NCI-H2227 (cell line): ENCODE results near the gene SPATA31D1.

Experiments
- DNase-seq: peaks from one replicate; lab custom pipeline; 2025; ENCODE audit not compliant: unreplicated experiment; lab: John Stamatoyannopoulos, UW

SPATA31D1 gene

DNA sequence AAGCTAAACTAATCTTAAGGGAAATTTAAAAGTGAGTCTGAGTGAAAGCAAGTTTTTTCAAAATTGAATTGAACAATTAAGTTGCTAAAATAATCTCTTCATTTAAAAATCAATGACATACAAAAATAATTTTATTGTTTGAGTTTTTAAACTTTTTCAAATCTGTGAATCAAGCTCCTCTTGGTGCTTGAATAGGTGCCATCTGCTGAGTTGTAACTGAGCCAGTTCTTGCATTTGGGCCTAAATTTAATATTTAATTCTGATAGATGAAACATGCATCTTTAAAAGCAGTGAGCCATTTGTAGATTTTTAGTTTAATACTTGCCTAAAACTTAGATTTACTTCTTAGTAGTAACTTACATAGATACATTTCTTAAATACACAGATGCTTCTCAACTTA, 31.8 kb downstream of the SPATA31D1 start:
- no peak for DNase-seq

- no peak for DNase-seq
Measured at GRCh38 chr9:82021198-82021597, 32.6 kb downstream of the SPATA31D1 start.

GRCh38 chr9:82022121-82022520, 33.5 kb downstream of the SPATA31D1 start:
- no peak for DNase-seq

DNA sequence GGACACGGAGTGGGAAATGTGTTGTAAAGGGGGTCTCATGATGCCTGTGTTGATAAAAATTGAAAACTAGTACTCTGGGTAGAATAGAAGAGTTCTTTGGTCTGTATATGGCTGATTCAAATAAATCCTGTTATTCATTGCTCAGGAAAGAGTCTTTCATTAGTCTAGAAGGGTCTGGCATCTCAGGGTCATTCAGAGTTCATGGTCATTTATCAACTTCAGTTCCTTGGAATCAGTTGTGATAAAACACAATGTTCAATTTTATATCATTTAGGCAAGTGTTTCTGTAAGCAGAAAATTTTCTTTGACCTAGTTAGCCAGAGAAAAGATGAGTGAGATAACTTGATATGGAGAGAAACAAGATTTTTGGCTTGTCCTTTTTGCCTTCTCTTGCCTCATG, 36.3 kb downstream of the SPATA31D1 start:
- DNase-seq, result no peak

DNA sequence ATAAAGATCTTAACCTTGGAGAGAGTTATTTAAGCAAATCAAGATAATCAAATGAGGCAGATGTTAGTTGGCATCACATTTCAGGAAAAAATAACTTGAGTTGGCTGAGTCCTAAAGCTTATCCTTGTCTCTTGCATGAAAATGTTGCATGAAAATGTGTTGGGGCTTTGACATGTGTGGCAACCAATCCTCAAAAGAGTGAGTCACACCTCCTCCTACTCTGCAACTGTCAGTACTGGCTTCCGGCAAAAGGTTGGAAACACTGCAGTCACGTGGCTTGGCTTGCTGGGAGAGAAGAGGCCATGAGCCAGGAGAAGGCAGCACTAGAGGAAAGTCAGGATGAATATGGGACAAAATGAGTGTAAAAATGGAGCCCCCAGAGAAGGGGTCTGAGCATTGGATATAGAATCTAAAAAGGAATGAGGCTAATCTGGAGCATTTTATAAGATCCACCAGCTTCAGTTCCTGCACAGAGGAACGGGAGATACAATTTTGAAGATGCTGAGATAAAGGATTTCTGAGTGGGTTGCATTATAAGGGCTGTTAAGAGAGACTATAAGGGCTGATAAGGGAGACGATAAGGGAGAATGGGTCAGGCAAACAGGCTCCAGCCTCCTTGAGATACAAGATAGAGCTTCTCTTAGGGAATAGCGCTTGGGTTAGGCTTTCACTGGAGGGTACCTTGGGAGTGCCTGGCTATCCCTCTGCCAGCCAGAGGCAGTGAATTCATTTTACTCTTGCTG, 43.1 kb downstream of the SPATA31D1 start:
- DNase-seq, result no peak

GRCh38 chr9:82034956-82035731, 46.6 kb downstream of the SPATA31D1 start:
- DNase-seq, result no peak

DNA sequence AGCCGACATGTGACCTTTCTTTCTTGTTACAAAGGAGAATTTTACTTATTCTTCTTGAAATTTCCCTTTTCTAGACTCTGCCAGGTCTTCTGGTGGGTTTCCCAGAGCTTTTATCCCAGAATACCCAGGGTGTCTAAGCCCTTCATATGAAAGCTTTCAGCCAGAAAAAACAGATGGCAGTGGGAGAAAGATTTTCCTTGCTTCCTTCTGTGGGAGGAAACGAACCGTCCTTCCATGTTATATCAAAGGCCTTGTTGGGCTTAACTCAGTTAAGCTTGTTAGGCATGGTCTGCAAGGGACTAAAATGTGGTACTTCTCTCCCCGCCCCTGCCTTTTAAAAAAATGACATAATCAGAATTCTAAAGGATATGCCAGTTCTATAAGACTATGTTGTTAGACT, 47.5 kb downstream of the SPATA31D1 start:
- DNase-seq, result no peak

DNA sequence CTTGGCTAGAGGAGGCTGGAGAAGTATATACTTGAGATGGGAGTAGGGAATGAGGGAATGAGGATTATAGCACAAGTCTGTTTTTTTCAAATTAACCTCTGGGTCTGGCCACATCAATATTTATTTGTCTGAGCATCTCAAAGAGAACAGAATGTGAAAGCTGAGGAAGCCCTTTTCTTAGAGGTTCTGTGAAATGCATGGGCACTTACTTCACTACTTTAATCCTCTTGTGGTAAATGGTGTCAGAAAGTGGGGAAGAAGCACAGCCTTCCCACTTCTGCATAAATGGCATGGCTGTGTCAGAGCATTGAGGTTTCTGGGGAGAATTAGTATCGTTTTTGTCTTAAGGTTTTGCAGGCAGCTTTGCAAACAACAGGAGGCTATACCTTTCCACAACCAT, 48.6 kb downstream of the SPATA31D1 start:
- no peak for DNase-seq

- DNase-seq, result no peak
Measured at GRCh38 chr9:82038897-82039296, 50.3 kb downstream of the SPATA31D1 start.
